Measurements from ENCODE around the gene PRKCH. TPM values are rescaled to one million over a fixed set of nuclear protein-coding genes. Genes with fewer than 3 reads are reported as not detected.

PRKCH gene
- total and polyA plus RNA-seq, 9 of the 15 experiments (the other 6 are each of a cell fraction or from before 2014, with no cell fraction given), result 0.61 to 4.4 (median 4.0) TPM

GRCh38 chr14:61386173-61386772 lies 64.9 kb downstream of the PRKCH start:
- H3K27ac ChIP-seq (ENCODE audit: extremely low read depth, low read depth, low read length), result no peak overlapping the region
- no peak overlapping the region for H3K9ac ChIP-seq (ENCODE audit: insufficient read depth in 1 of 2, low read depth in 2 of 2, low read length in 2 of 2)
- H3K9me3 ChIP-seq (replicated peaks; ENCODE audit: control insufficient read depth, insufficient read depth, low read depth, low read length), result no peaks in the 10 kb centered on the region
- no TSS peak for BruUV-seq (replicated peaks)
- no peaks in the 10 kb centered on the region for H3K79me2 ChIP-seq (ENCODE audit: control insufficient read depth, insufficient read depth, low read length)
- 41% methylated on average over 7 of the region's 9 CpGs for WGBS (ENCODE audit: insufficient coverage, low coverage, missing lambda C conversion rate)
- intact Hi-C loops (cut with micrococcal nuclease) (no loop called here), in situ Hi-C loops (cut with MboI) (no loop called here)
- TF ChIP-seq FOSL1 (tag; conservative IDR thresholded peaks at IDR 0.05) (no peak), SIN3A (IDR thresholded peaks at IDR 0.05; ENCODE audit: borderline replicate concordance in 2 of 2, control insufficient read depth in 1 of 2, low read depth in 2 of 2, low read length in 2 of 2) (no peak), CHD2 (IDR thresholded peaks at IDR 0.05; ENCODE audit: low read depth, low read length) (no peak), ATF6 (CRISPR knock-in tag; IDR thresholded peaks at IDR 0.05) (no peak), RNF219 (CRISPR knock-in tag; IDR thresholded peaks at IDR 0.05) (no peak), ZNF780A (CRISPR knock-in tag; IDR thresholded peaks at IDR 0.05) (no peak), CHD1 (IDR thresholded peaks at IDR 0.05; ENCODE audit: low read length) (no peak), SRF (CRISPR knock-in tag; IDR thresholded peaks at IDR 0.05) (no peak), LARP7 (IDR thresholded peaks at IDR 0.05) (no peak), ZEB2 (IDR thresholded peaks at IDR 0.05) (no peak), PHF20 (IDR thresholded peaks at IDR 0.05; ENCODE audit: partially characterized antibody) (no peak), BHLHE40 (IDR thresholded peaks at IDR 0.05; ENCODE audit: low read length) (no peak)
- no peak overlapping the region for H2AFZ ChIP-seq (ENCODE audit: low read depth, low read length)
- no peaks in the 10 kb centered on the region for H3K9me1 ChIP-seq (ENCODE audit: control insufficient read depth, insufficient read depth, low read length)
- no peak for DNase-seq (ENCODE audit: extremely low read depth in 1 of 4, low spot score in 3 of 4)
- H3K27me3 ChIP-seq (ENCODE audit: control insufficient read depth in 2 of 2, insufficient read depth in 2 of 2, low read length in 2 of 2), result peaks cover 0 to 5% of the 10 kb centered on the region in 2 experiments; a peak in 2 of 5 replicates
- no peak overlapping the region for H3K4me2 ChIP-seq (ENCODE audit: insufficient read depth, low read length)
- no peaks in the 10 kb centered on the region for H4K20me1 ChIP-seq (replicated peaks; ENCODE audit: control insufficient read depth, insufficient read depth, low read length)
- no peak for ATAC-seq
- no peaks in the 10 kb centered on the region for H3K36me3 ChIP-seq (ENCODE audit: control insufficient read depth, insufficient read depth, low read length)
- CTCF ChIA-PET (ENCODE audit: low intra/inter-chr PET ratio), result no interaction called here
- no peaks in the 10 kb centered on the region for H3K4me1 ChIP-seq (replicated peaks in 1 of 2; ENCODE audit: control insufficient read depth in 2 of 2, insufficient read depth in 2 of 2, low read length in 2 of 2)
- FAIRE-seq, result no peak
- no peak overlapping the region for H3K4me3 ChIP-seq
- POLR2A ChIA-PET, result no interaction called here
